ENCODE results near the gene PARD3. TPM values are rescaled to one million over a fixed set of nuclear protein-coding genes. Genes with fewer than 3 reads are reported as not detected.

Gene PARD3
- total RNA-seq, 3 donors from 2014 or later, result 48.2 to 93.7 (median 60.6) TPM

- no peaks in the 10 kb centered on the region for H3K4me1 ChIP-seq
- H3K36me3 ChIP-seq, result no peaks in the 10 kb centered on the region
- H3K27ac ChIP-seq, result no peak overlapping the region
- DNase-seq (ENCODE audit: low spot score in 2 of 2), result no peak
- intact Hi-C loops (cut with DNase I; ENCODE audit: low total_unique reads), result no loop called here
- no peaks in the 10 kb centered on the region for H3K9me3 ChIP-seq
- TF ChIP-seq CTCF (IDR thresholded peaks at IDR 0.05), result no peak
- TF ChIP-seq POLR2AphosphoS5 (IDR thresholded peaks at IDR 0.05), result no peak
- no peak for TF ChIP-seq POLR2A (IDR thresholded peaks at IDR 0.05)
- H3K27me3 ChIP-seq, result no peaks in the 10 kb centered on the region
- no peak overlapping the region for H3K4me3 ChIP-seq
These were observed 614.7 kb downstream of the PARD3 start for GRCh38 chr10:34200355-34200901.

GRCh38 chr10:34198953-34199352, 616.1 kb downstream of the PARD3 start:
- Histone ChIP-seq H3K4me1 (no peaks in the 10 kb centered on the region), H3K27ac (no peak overlapping the region), H3K36me3 (no peaks in the 10 kb centered on the region), H3K9me3 (no peaks in the 10 kb centered on the region), H3K27me3 (no peaks in the 10 kb centered on the region), H3K4me3 (no peak overlapping the region)
- DNase-seq (ENCODE audit: low spot score in 2 of 2), result no peak
- intact Hi-C loops (cut with DNase I; ENCODE audit: low total_unique reads), result no loop called here
- TF ChIP-seq POLR2AphosphoS5 (IDR thresholded peaks at IDR 0.05) (no peak), CTCF (IDR thresholded peaks at IDR 0.05) (no peak), POLR2A (IDR thresholded peaks at IDR 0.05) (no peak)

GRCh38 chr10:34196058-34196433, 619.0 kb downstream of the PARD3 start:
- no peaks in the 10 kb centered on the region for H3K4me1 ChIP-seq
- no peaks in the 10 kb centered on the region for H3K9me3 ChIP-seq
- no peak overlapping the region for H3K27ac ChIP-seq
- H3K36me3 ChIP-seq, result no peaks in the 10 kb centered on the region
- intact Hi-C loops (cut with DNase I; ENCODE audit: low total_unique reads), result no loop called here
- no peaks in the 10 kb centered on the region for H3K27me3 ChIP-seq
- no peak for DNase-seq (ENCODE audit: low spot score in 2 of 2)
- TF ChIP-seq POLR2AphosphoS5 (IDR thresholded peaks at IDR 0.05) (no peak), CTCF (IDR thresholded peaks at IDR 0.05) (no peak), POLR2A (IDR thresholded peaks at IDR 0.05) (no peak)
- no peak overlapping the region for H3K4me3 ChIP-seq

GRCh38 chr10:34195364-34196057, 619.6 kb downstream of the PARD3 start:
- intact Hi-C loops (cut with DNase I; ENCODE audit: low total_unique reads), result no loop called here
- no peak for TF ChIP-seq CTCF (IDR thresholded peaks at IDR 0.05)
- TF ChIP-seq POLR2A (IDR thresholded peaks at IDR 0.05), result no peak
- no peak for TF ChIP-seq POLR2AphosphoS5 (IDR thresholded peaks at IDR 0.05)
- Histone ChIP-seq H3K27ac (no peak overlapping the region), H3K27me3 (no peaks in the 10 kb centered on the region), H3K36me3 (no peaks in the 10 kb centered on the region), H3K4me3 (no peak overlapping the region), H3K9me3 (no peaks in the 10 kb centered on the region), H3K4me1 (no peaks in the 10 kb centered on the region)
- no peak for DNase-seq (ENCODE audit: low spot score in 2 of 2)

- Histone ChIP-seq H3K4me3 (no peak overlapping the region), H3K36me3 (no peaks in the 10 kb centered on the region), H3K27ac (peak overlapping the region in 1 of 2 donors; percentile 44), H3K9me3 (no peaks in the 10 kb centered on the region), H3K4me1 (no peaks in the 10 kb centered on the region), H3K27me3 (no peaks in the 10 kb centered on the region)
- TF ChIP-seq CTCF (IDR thresholded peaks at IDR 0.05) (no peak), POLR2AphosphoS5 (IDR thresholded peaks at IDR 0.05) (no peak), POLR2A (IDR thresholded peaks at IDR 0.05) (no peak)
- DNase-seq (ENCODE audit: low spot score in 2 of 2), result no peak
- intact Hi-C loops (cut with DNase I; ENCODE audit: low total_unique reads), result no loop called here
These were observed 621.0 kb downstream of the PARD3 start for GRCh38 chr10:34193931-34194626.
